SJCRH30 (cell line): ENCODE results near the gene PIK3CB. TPM values are rescaled to one million over a fixed set of nuclear protein-coding genes. Genes with fewer than 3 reads are reported as not detected.
A peak's percentile ranks its signal among the peaks of the same experiment; 100 is the strongest.
"Not testable (repeated sequence)": the region's sequence is repeated elsewhere in the genome, so short reads cannot be mapped to it uniquely, and the experiment has no call there.

Experiments used
- DNase-seq, 2 experiments: peaks; one replicate each; pipeline ENCODE4 v3.0.0-alpha.2; 2015 to 2020
- H3K27ac ChIP-seq: fragments of 250-450 bp; sonication (Bioruptor Pico); 2 replicates; pipeline ENCODE4 v1.5.1; 2020; ENCODE audit warnings: mild to moderate bottlenecking, moderate library complexity
- H3K27me3 ChIP-seq: fragments of 250-450 bp; sonication (Bioruptor Pico); 2 replicates; pipeline ENCODE4 v1.5.1; 2020; ENCODE audit warnings: mild to moderate bottlenecking, moderate library complexity
- H3K36me3 ChIP-seq: fragments of 250-450 bp; sonication (Bioruptor Pico); 2 replicates; pipeline ENCODE4 v1.5.1; 2020; ENCODE audit warnings: mild to moderate bottlenecking, moderate library complexity
- H3K4me1 ChIP-seq: fragments of 250-450 bp; sonication (Bioruptor Pico); 2 replicates; pipeline ENCODE4 v1.5.1; 2020; ENCODE audit warnings: mild to moderate bottlenecking, moderate library complexity
- H3K4me3 ChIP-seq: fragments of 250-450 bp; sonication (Bioruptor Pico); 2 replicates; pipeline ENCODE4 v1.5.1; 2020; ENCODE audit warnings: mild to moderate bottlenecking, moderate library complexity
- H3K9me3 ChIP-seq: fragments of 250-450 bp; sonication (Bioruptor Pico); replicated peaks from 2 replicates; pipeline ENCODE4 v1.5.1; 2020; ENCODE audit warnings: mild to moderate bottlenecking, moderate library complexity
- total RNA-seq: library from RNA; depleted of rRNA; stranded (reverse); fragments of >200 nt; shearing (Covaris generic); gene quantifications from 2 replicates; pipeline ENCODE4 v1.2.3, GENCODE V29; 2014

Gene PIK3CB
- total RNA-seq, 1 experiment from 2014 or later: 5.6 TPM

GRCh38 chr3:138801792-138802191 is 32.9 kb downstream of the PIK3CB start:
- H3K36me3 ChIP-seq: no peaks in the 10 kb centered on the region
- no peak for DNase-seq
- no peak overlapping the region for H3K4me3 ChIP-seq
- H3K27me3 ChIP-seq: no peaks in the 10 kb centered on the region
- H3K27ac ChIP-seq: no peak overlapping the region
- no peaks in the 10 kb centered on the region for H3K4me1 ChIP-seq
- H3K9me3 ChIP-seq: no peaks in the 10 kb centered on the region

- no peak for DNase-seq
- H3K4me3 ChIP-seq: no peak overlapping the region
- no peaks in the 10 kb centered on the region for H3K9me3 ChIP-seq
- no peaks in the 10 kb centered on the region for H3K27me3 ChIP-seq
- H3K27ac ChIP-seq: no peak overlapping the region
- H3K4me1 ChIP-seq: no peaks in the 10 kb centered on the region
- no peaks in the 10 kb centered on the region for H3K36me3 ChIP-seq
Observed at GRCh38 chr3:138800248-138800647, 34.5 kb downstream of the PIK3CB start.

- DNase-seq: no peak
- Histone ChIP-seq H3K4me1 (no peaks in the 10 kb centered on the region), H3K9me3 (no peaks in the 10 kb centered on the region), H3K27ac (no peak overlapping the region), H3K4me3 (no peak overlapping the region), H3K27me3 (no peaks in the 10 kb centered on the region), H3K36me3 (no peaks in the 10 kb centered on the region)
Observed at GRCh38 chr3:138799822-138800221, 34.9 kb downstream of the PIK3CB start.

DNA sequence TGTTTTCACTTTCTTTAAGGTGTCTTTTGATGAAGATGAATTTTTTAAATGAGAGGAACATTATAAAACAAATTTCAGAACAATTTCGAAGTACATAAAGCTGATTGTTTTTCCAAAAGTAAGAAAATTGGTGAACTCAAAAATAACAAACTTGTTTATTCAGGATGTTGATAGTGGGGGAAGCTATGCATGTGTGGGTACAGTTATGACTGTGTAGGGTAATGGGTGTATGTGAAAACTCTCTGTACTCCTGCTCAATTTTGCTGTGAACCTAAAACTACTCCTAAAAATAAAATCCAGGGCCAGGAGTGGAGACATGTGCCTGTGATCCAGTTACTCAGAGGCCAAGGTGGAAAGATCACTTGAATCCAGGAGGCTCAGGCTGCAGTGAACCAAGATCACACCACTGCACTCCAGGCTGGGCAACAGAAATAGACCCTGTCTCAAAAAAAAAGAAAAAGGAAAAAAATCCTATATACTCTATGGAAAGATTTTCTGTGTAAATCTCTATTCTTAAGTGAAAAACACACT is 37.2 kb downstream of the PIK3CB start:
- H3K27ac ChIP-seq: no peak overlapping the region
- no peak for DNase-seq
- no peaks in the 10 kb centered on the region for H3K4me1 ChIP-seq

GRCh38 chr3:138796761-138797160 is 38.0 kb downstream of the PIK3CB start:
- Histone ChIP-seq H3K36me3 (no peaks in the 10 kb centered on the region), H3K27ac (no peak overlapping the region), H3K4me3 (no peak overlapping the region), H3K9me3 (no peaks in the 10 kb centered on the region), H3K4me1 (no peaks in the 10 kb centered on the region), H3K27me3 (no peaks in the 10 kb centered on the region)
- DNase-seq: no peak

More for the DNA sequence above, 37.2 kb downstream of the PIK3CB start:
- Histone ChIP-seq H3K4me3 (no peak overlapping the region), H3K27me3 (no peaks in the 10 kb centered on the region), H3K9me3 (no peaks in the 10 kb centered on the region), H3K36me3 (no peaks in the 10 kb centered on the region)

DNA sequence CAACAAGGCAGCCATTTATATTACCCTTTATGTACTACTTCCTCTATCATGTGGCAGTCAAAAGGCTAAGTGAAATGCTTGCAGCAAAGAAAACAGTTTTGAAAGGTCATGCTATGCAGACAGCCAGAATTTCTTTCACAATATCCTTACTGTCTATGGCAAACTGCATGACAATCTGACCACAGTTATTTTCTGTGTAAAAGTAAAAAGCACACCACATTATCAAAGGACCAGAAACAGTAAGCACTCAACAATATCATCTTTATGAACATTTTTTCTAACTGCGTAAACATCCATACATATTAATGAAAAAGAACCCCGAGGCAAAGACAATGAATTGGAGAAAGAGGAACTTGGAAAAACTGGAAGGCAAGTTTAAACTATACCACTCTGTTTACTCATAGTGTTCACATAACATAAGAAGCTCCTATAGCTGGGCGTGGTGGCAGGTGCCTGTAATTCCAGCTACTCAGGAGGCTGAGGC is 47.9 kb downstream of the PIK3CB start:
- H3K4me3 ChIP-seq: no peak overlapping the region
- H3K27me3 ChIP-seq: no peaks in the 10 kb centered on the region
- H3K27ac ChIP-seq: no peak overlapping the region
- H3K9me3 ChIP-seq: no peaks in the 10 kb centered on the region
- H3K4me1 ChIP-seq: no peaks in the 10 kb centered on the region
- no peaks in the 10 kb centered on the region for H3K36me3 ChIP-seq
- DNase-seq: no peak

DNA sequence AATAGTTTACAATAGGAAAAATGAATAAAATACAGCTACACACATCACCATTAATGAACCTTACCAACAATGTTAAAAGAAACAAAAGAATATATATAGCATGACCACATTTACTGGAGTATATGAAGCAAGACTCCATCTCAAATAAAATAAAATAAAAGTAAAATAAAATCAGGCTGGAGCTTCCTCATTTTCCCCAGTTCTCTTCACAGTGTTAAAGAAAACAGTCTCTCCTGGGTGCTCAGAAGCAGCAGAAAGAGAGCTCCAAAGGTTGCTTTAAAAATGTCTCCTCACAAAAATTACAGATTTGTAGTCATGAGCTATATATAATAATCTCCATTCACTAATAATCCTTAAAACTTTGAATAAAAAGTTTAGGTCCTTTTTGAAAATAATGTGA is 48.8 kb downstream of the PIK3CB start:
- Histone ChIP-seq H3K9me3 (no peaks in the 10 kb centered on the region), H3K27me3 (no peaks in the 10 kb centered on the region), H3K4me1 (no peaks in the 10 kb centered on the region), H3K4me3 (no peak overlapping the region), H3K27ac (no peak overlapping the region), H3K36me3 (no peaks in the 10 kb centered on the region)
- no peak for DNase-seq

GRCh38 chr3:138785362-138785857 is 49.3 kb downstream of the PIK3CB start:
- H3K27ac ChIP-seq, H3K27me3 ChIP-seq, H3K9me3 ChIP-seq, H3K36me3 ChIP-seq, H3K4me3 ChIP-seq, H3K4me1 ChIP-seq, DNase-seq: not testable (repeated sequence)

DNA sequence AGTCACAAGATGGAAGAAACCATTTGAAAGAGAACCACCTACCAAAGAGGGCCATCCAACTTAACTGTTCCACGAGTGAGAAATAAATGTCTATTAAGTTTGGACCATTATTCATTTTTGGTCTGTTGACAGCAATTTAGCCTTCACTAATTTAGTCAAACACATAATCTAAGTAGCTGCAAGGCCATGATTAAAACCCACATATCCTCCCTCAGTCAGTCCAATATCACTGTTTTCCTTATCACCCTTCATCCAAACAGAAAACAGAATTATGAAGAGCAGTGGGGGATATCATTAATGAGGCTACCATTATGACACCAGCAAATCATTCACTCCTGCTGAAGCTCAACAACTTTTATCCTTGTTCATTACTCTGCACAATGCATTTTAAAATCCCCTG is 52.0 kb downstream of the PIK3CB start:
- Histone ChIP-seq H3K4me1 (no peaks in the 10 kb centered on the region), H3K9me3 (no peaks in the 10 kb centered on the region), H3K4me3 (no peak overlapping the region), H3K27me3 (no peaks in the 10 kb centered on the region), H3K36me3 (no peaks in the 10 kb centered on the region), H3K27ac (no peak overlapping the region)
- DNase-seq: no peak

DNA sequence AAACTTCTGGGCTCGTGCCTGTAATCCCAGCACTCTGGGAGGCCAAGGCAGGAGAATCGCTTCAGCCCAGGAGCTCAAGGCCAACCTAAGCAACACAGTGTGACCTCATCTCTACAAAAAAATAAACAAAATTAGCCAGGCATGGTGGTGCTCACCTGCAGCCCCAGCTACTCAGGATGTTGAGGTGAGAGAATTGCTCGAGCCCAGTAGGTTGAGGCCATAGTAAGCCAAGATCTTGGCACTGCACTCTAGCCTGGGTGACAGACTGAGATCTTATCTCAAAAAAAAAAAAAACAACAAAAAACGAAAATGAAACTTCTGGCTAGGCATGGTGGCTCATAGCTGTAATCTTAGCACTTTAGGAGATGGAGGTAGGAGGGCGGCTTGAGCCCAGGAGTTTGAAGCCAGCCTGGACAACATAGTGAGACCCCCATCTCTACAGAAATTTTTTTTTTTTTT is 53.7 kb downstream of the PIK3CB start:
- H3K36me3 ChIP-seq: no peaks in the 10 kb centered on the region
- no peaks in the 10 kb centered on the region for H3K9me3 ChIP-seq
- no peak overlapping the region for H3K27ac ChIP-seq
- no peaks in the 10 kb centered on the region for H3K27me3 ChIP-seq
- no peak overlapping the region for H3K4me3 ChIP-seq
- H3K4me1 ChIP-seq: no peaks in the 10 kb centered on the region
- no peak for DNase-seq

DNA sequence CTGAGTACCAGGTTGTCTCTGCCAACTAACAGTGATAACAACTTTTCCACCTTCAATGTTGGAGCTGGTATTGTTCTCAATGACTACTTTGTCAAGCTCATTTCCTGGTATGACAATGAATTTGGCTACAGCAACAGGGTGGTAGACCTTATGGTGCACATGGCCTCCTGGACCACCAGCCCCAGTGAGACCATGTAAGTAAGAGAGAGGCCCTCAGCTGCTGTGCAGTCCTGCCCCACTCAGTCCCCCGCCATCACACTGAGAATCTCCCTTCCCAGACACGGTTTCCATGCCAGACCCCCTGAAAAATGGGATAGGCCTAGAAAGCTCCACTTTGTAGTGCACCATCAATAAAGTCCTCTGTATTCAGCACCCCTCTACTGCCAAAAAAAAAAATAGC is 56.1 kb downstream of the PIK3CB start:
- Histone ChIP-seq H3K4me1 (peaks cover 17% of the 10 kb centered on the region), H3K27ac (no peak overlapping the region), H3K27me3 (no peaks in the 10 kb centered on the region), H3K4me3 (no peak overlapping the region), H3K9me3 (no peaks in the 10 kb centered on the region), H3K36me3 (no peaks in the 10 kb centered on the region)
- DNase-seq: no peak

- Histone ChIP-seq H3K27me3 (no peaks in the 10 kb centered on the region), H3K9me3 (no peaks in the 10 kb centered on the region), H3K4me3 (no peak overlapping the region), H3K27ac (no peak overlapping the region), H3K36me3 (no peaks in the 10 kb centered on the region), H3K4me1 (peaks cover 17% of the 10 kb centered on the region)
- no peak for DNase-seq
Observed at GRCh38 chr3:138776961-138777360, 57.8 kb downstream of the PIK3CB start.

- Histone ChIP-seq H3K36me3 (no peaks in the 10 kb centered on the region), H3K4me1 (peaks cover 17% of the 10 kb centered on the region), H3K9me3 (no peaks in the 10 kb centered on the region), H3K4me3 (no peak overlapping the region), H3K27me3 (no peaks in the 10 kb centered on the region), H3K27ac (peak overlapping the region; percentile 13; the same call in 1 of the 2 replicates)
- no peak for DNase-seq
Observed at GRCh38 chr3:138775254-138775595, 59.5 kb downstream of the PIK3CB start.

DNA sequence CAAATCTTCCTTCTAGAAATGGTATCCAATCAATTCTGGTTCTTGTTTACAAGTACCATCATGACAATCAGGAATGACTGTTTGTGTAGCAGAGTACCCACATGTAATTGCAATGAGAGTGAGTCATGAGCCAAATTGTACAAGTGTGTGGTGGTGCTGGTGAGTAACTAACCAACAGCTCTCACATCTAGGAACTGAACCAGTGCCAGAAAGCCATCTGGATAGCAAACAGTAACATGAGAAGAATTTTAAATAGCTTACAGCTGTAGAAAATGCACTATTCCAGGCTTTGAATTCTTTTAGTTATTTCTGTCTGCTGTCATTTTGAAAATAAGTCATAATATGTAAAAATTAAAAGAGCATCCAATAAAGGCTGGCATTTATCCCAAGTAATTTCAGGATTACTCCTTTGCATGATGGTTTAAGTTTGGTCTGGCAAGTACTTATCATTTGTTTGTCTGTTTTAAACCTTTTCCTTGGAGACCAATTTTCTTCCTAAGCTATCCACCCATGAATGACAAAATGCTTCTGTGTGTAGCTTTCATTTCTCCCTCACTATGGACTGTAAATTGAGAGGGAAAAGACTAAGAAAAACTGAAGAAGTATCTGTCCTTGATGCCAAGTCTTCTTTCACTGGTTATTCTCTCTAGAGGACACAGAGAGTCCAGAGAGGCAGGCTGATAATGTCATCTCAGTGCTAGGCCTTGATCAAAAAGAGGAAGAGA is 60.0 kb downstream of the PIK3CB start:
- Histone ChIP-seq H3K27me3 (no peaks in the 10 kb centered on the region), H3K4me3 (no peak overlapping the region), H3K27ac (peak overlapping the region; percentile 13; the same call in 1 of the 2 replicates), H3K36me3 (no peaks in the 10 kb centered on the region), H3K9me3 (no peaks in the 10 kb centered on the region), H3K4me1 (peaks cover 18% of the 10 kb centered on the region)
- peak; percentile 76 to 86 for DNase-seq

GRCh38 chr3:138771585-138771984 is 63.1 kb downstream of the PIK3CB start:
- Histone ChIP-seq H3K36me3 (no peaks in the 10 kb centered on the region), H3K27me3 (no peaks in the 10 kb centered on the region), H3K9me3 (peaks cover 4% of the 10 kb centered on the region; the same call in 1 of the 2 replicates), H3K4me1 (peaks cover 24% of the 10 kb centered on the region), H3K27ac (no peak overlapping the region), H3K4me3 (no peak overlapping the region)
- no peak for DNase-seq
